Neural progenitor cell (in vitro differentiated cells): ENCODE data around the gene MAN1A2. TPM values are rescaled to one million over a fixed set of nuclear protein-coding genes. Genes with fewer than 3 reads are reported as not detected.
"Not testable (repeated sequence)": the region's sequence is repeated elsewhere in the genome, so short reads cannot be mapped to it uniquely, and the experiment has no call there.

Source experiments
- DNase-seq: peaks from one replicate; pipeline ENCODE4 v3.0.0-alpha.2; 2016; ENCODE audit warnings: low spot score
- H2AFZ ChIP-seq: fragments of 200-600 bp; sonication (generic); replicated peaks from 2 replicates; pipeline ENCODE4 v1.6.1; 2016; ENCODE audit warnings: antibody characterized with exemption
- H3F3A ChIP-seq: fragments of 200-600 bp; sonication (generic); 2 replicates; pipeline ENCODE4 v1.6.1; 2016; ENCODE audit warnings: antibody characterized with exemption, low read depth
- H3K27ac ChIP-seq: fragments of 200-600 bp; sonication (generic); 2 replicates; pipeline ENCODE4 v1.5.1; 2016; ENCODE audit warnings: mild to moderate bottlenecking
- H3K27me3 ChIP-seq: fragments of 200-600 bp; sonication (generic); 2 replicates; pipeline ENCODE4 v1.6.1; 2016; ENCODE audit warnings: mild to moderate bottlenecking, moderate library complexity
- H3K36me3 ChIP-seq: fragments of 200-600 bp; sonication (generic); 2 replicates; pipeline ENCODE4 v1.5.1; 2016
- H3K4me1 ChIP-seq: fragments of 200-600 bp; sonication (generic); 2 replicates; pipeline ENCODE4 v1.6.1; 2016; ENCODE audit warnings: mixed run types
- H3K4me2 ChIP-seq: fragments of 200-600 bp; sonication (generic); 2 replicates; pipeline ENCODE4 v1.6.1; 2016
- H3K4me3 ChIP-seq: fragments of 200-600 bp; sonication (generic); 2 replicates; pipeline ENCODE4 v1.5.1; 2016
- H3K79me2 ChIP-seq: fragments of 200-600 bp; sonication (generic); 2 replicates; pipeline ENCODE4 v1.6.1; 2016; ENCODE audit warnings: low read depth
- H3K9ac ChIP-seq: fragments of 200-600 bp; sonication (generic); 2 replicates; pipeline ENCODE4 v1.6.1; 2016
- H3K9me3 ChIP-seq: fragments of 200-600 bp; sonication (generic); 2 replicates; pipeline ENCODE4 v1.5.1; 2016; ENCODE audit warnings: low read depth
- H4K20me1 ChIP-seq: fragments of 200-600 bp; sonication (generic); 2 replicates; pipeline ENCODE4 v1.6.1; 2016; ENCODE audit warnings: low read depth
- H3K27ac Mint-ChIP-seq: 3 replicates; pipeline ENCODE4 v1.8.0; 2021; ENCODE audit warnings: mixed read lengths
- H3K27me3 Mint-ChIP-seq: 2 replicates; pipeline ENCODE4 v1.8.0; 2022; ENCODE audit warnings: low read depth, mild to moderate bottlenecking, inconsistent platforms, moderate library complexity, mixed read lengths; ENCODE audit not compliant: insufficient read depth
- H3K36me3 Mint-ChIP-seq: 3 replicates; pipeline ENCODE4 v1.8.0; 2021; ENCODE audit warnings: mixed read lengths
- H3K4me1 Mint-ChIP-seq: 3 replicates; pipeline ENCODE4 v1.8.0; 2021; ENCODE audit warnings: mixed read lengths
- H3K4me3 Mint-ChIP-seq: 3 replicates; pipeline ENCODE4 v1.8.0; 2021; ENCODE audit warnings: mild to moderate bottlenecking, moderate library complexity, mixed read lengths
- H3K9me3 Mint-ChIP-seq: 3 replicates; pipeline ENCODE4 v1.8.0; 2020; ENCODE audit warnings: mixed read lengths
- CTCF ChIP-seq: fragments of 200-600 bp; sonication (generic); IDR thresholded peaks from 2 replicates; pipeline ENCODE4 v1.5.1; 2017; ENCODE audit warnings: antibody characterized with exemption, mild to moderate bottlenecking
- EZH2 ChIP-seq: fragments of 200-600 bp; sonication (generic); IDR thresholded peaks from 2 replicates; pipeline ENCODE4 v1.6.1; 2017; ENCODE audit warnings: antibody characterized with exemption, mild to moderate bottlenecking, moderate library complexity
- EZH2phosphoT487 ChIP-seq: fragments of 200-600 bp; sonication (generic); IDR thresholded peaks from 2 replicates; pipeline ENCODE4 v1.6.1; 2017; ENCODE audit warnings: antibody characterized with exemption
- total RNA-seq: library from RNA; depleted of rRNA; stranded (reverse); fragments of >200 nt; gene quantifications from 2 replicates; pipeline ENCODE4 v1.2.3, GENCODE V29; 2015; ENCODE audit warnings: low replicate concordance

MAN1A2 gene
- total RNA-seq, 1 donor from 2014 or later, result 28.6 TPM

GRCh38 chr1:117320515-117320914, 46.7 kb upstream of the MAN1A2 start:
- DNase-seq, result no peak
- TF ChIP-seq EZH2phosphoT487 (no peak), EZH2 (no peak), CTCF (no peak)
- no peaks in the 10 kb centered on the region for H3F3A ChIP-seq
- no peaks in the 10 kb centered on the region for H3K79me2 ChIP-seq
- H3K4me1 Mint-ChIP-seq, result no peaks in the 10 kb centered on the region
- no peaks in the 10 kb centered on the region for H3K27me3 ChIP-seq
- H3K27ac ChIP-seq, result no peak overlapping the region
- no peaks in the 10 kb centered on the region for H3K27me3 Mint-ChIP-seq
- H3K36me3 ChIP-seq, result no peaks in the 10 kb centered on the region
- no peak overlapping the region for H3K9ac ChIP-seq
- H3K4me3 Mint-ChIP-seq, result no peak overlapping the region
- peaks cover 10% of the 10 kb centered on the region for H3K4me1 ChIP-seq
- H3K4me2 ChIP-seq, result no peak overlapping the region
- H2AFZ ChIP-seq, result no peak overlapping the region
- H3K4me3 ChIP-seq, result no peak overlapping the region
- H3K9me3 Mint-ChIP-seq, result no peaks in the 10 kb centered on the region
- no peaks in the 10 kb centered on the region for H4K20me1 ChIP-seq
- H3K36me3 Mint-ChIP-seq, result no peaks in the 10 kb centered on the region
- no peaks in the 10 kb centered on the region for H3K9me3 ChIP-seq
- no peak overlapping the region for H3K27ac Mint-ChIP-seq

GRCh38 chr1:117321680-117322609, 45.3 kb upstream of the MAN1A2 start:
- Histone ChIP-seq H3K27ac (no peak overlapping the region), H3K36me3 (no peaks in the 10 kb centered on the region), H2AFZ (peak overlapping the region; percentile 55), H3K79me2 (no peaks in the 10 kb centered on the region), H3K4me3 (no peak overlapping the region), H3K27me3 (no peaks in the 10 kb centered on the region), H3K9me3 (no peaks in the 10 kb centered on the region), H3K9ac (no peak overlapping the region), H3K4me1 (peaks cover 10% of the 10 kb centered on the region), H3F3A (no peaks in the 10 kb centered on the region), H4K20me1 (no peaks in the 10 kb centered on the region), H3K4me2 (no peak overlapping the region)
- TF ChIP-seq EZH2, result no peak
- no peak for TF ChIP-seq CTCF
- TF ChIP-seq EZH2phosphoT487, result no peak
- Mint-ChIP-seq H3K27me3 (no peaks in the 10 kb centered on the region), H3K9me3 (no peaks in the 10 kb centered on the region), H3K4me1 (no peaks in the 10 kb centered on the region), H3K4me3 (no peak overlapping the region), H3K27ac (no peak overlapping the region), H3K36me3 (no peaks in the 10 kb centered on the region)
- no peak for DNase-seq

- no peaks in the 10 kb centered on the region for H3K9me3 ChIP-seq
- Mint-ChIP-seq H3K9me3 (no peaks in the 10 kb centered on the region), H3K27ac (no peak overlapping the region), H3K27me3 (no peaks in the 10 kb centered on the region), H3K36me3 (no peaks in the 10 kb centered on the region), H3K4me3 (no peak overlapping the region), H3K4me1 (no peaks in the 10 kb centered on the region)
- H3K27me3 ChIP-seq, result no peaks in the 10 kb centered on the region
- H3F3A ChIP-seq, result no peaks in the 10 kb centered on the region
- TF ChIP-seq EZH2 (no peak), EZH2phosphoT487 (no peak), CTCF (no peak)
- peaks cover 10% of the 10 kb centered on the region for H3K4me1 ChIP-seq
- H3K4me2 ChIP-seq, result no peak overlapping the region
- H3K79me2 ChIP-seq, result no peaks in the 10 kb centered on the region
- DNase-seq, result no peak
- no peak overlapping the region for H2AFZ ChIP-seq
- no peak overlapping the region for H3K27ac ChIP-seq
- H3K36me3 ChIP-seq, result no peaks in the 10 kb centered on the region
- H4K20me1 ChIP-seq, result no peaks in the 10 kb centered on the region
- no peak overlapping the region for H3K4me3 ChIP-seq
- H3K9ac ChIP-seq, result no peak overlapping the region
Measured at GRCh38 chr1:117324357-117324756, 42.9 kb upstream of the MAN1A2 start.

- H3K4me2 ChIP-seq, H3K27ac Mint-ChIP-seq, H3K4me1 ChIP-seq, H3K9me3 Mint-ChIP-seq, DNase-seq, H3K27me3 Mint-ChIP-seq, H4K20me1 ChIP-seq, H3K9ac ChIP-seq, H2AFZ ChIP-seq, H3K36me3 Mint-ChIP-seq, H3F3A ChIP-seq, H3K4me1 Mint-ChIP-seq, H3K36me3 ChIP-seq, H3K9me3 ChIP-seq, H3K79me2 ChIP-seq, H3K27me3 ChIP-seq, H3K4me3 Mint-ChIP-seq, H3K4me3 ChIP-seq, H3K27ac ChIP-seq: not testable (repeated sequence)
Measured at GRCh38 chr1:117326035-117326434, 41.2 kb upstream of the MAN1A2 start.
